Astrocyte of the hippocampus (primary cell): Measurements from ENCODE around the gene TTLL11.
"Not testable (repeated sequence)": the region's sequence is repeated elsewhere in the genome, so short reads cannot be mapped to it uniquely, and the experiment has no call there.

Experiments
- DNase-seq: peaks from one replicate; pipeline ENCODE4 v3.0.0; 2011; ENCODE audit warnings: low read depth, low spot score

The TTLL11 gene

GRCh38 chr9:122125158-122125508, 32.0 kb upstream of the TTLL11 start:
- DNase-seq, result peak; percentile 91

- no peak for DNase-seq
Measured at GRCh38 chr9:122124528-122124927, 31.4 kb upstream of the TTLL11 start.

GRCh38 chr9:122124048-122124447, 30.9 kb upstream of the TTLL11 start:
- DNase-seq, result no peak

DNA sequence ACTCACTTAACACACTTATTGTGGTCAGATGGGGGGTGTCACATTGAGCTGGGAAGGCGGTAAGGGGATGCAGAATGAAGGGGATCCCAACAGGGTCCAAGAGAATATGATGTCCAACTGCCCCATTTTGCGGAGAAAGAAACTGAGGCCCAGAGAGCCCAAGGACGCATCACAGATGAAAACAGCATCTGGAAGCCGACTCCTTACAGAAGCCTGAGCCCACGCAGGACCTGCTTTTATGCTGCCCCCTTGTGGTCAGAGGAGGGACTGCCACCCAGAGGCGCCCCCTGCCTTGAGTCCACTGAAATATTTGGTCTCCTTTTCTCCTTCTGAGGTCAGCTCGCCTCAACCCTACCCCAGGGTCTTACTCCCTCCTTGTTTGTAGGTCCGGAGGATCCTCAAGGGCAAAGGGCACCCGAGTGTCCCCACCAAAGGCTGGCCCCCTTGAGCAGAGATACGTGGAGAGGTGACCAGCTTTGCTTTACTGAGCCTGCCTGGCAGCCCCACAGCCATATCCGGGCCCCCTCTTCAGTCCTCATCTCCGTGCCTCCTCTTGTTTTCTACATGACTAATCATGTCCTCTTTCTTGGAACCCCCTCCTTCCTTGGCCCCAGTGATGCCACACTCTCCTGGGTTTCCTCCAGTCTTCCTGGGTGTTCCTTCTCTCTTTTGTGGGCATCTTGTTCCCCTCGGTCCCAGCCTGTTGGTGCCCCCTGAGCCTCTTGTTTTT, 30.0 kb upstream of the TTLL11 start:
- DNase-seq, result peak; percentile 83

- DNase-seq, result no peak
Measured at GRCh38 chr9:122122468-122122867, 29.4 kb upstream of the TTLL11 start.

GRCh38 chr9:122121931-122122330, 28.8 kb upstream of the TTLL11 start:
- no peak for DNase-seq

GRCh38 chr9:122121391-122121790, 28.3 kb upstream of the TTLL11 start:
- DNase-seq, result no peak

DNA sequence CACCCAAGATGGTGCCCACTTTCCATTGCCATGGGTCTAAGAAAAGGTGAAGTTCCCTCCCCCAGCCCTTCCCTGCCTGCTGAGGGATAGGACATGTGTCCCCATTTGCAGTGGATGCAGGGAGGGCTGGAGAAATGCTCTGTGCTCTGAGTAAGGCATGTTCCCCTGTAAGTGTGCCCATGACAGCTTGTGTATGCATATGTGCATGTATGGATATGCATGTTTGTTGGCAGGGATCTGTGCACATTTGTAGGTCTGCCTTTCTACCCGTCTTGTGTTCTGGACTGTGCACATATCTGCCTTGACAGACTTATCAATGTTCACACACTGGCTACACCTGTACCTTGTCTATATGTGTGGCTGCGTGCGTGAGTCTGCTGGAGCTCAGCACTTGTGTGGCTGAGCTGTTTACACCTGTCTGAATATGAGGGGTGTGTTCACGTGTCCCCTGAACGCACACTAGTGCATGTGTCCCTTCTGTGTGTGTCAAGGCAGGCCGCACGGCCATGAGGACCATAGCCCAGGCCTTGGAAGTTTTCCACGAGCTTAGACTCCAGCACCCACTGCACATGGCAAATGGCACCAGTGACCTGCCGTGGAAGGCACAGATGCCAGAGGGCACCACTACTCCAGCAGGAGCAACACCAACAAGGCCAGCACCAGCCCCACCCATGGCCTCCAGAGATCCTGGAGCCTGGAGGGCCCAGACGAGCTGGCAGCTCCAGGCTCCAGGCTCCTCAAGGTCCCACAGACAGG, 27.4 kb upstream of the TTLL11 start:
- no peak for DNase-seq

DNA sequence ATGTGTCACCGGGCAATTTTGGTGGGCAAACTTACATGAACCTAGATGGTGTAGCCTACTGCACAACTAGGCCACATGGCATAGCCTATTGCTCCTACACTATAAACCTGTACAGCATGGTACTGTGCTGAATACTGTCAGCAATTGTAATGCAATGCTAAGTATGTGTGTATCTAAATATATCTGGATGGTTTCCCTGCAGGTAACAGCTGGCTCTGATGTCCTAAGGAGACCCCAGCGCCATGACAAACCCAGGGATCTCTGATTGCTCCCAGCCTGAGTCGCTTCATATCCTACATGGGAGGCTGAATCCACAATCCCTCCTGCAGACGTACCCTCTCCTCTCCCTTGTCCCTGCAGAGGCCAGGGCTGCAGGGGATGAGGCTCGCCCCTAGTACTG, 26.6 kb upstream of the TTLL11 start:
- DNase-seq, result no peak

GRCh38 chr9:122119166-122119521, 26.0 kb upstream of the TTLL11 start:
- no peak for DNase-seq

DNA sequence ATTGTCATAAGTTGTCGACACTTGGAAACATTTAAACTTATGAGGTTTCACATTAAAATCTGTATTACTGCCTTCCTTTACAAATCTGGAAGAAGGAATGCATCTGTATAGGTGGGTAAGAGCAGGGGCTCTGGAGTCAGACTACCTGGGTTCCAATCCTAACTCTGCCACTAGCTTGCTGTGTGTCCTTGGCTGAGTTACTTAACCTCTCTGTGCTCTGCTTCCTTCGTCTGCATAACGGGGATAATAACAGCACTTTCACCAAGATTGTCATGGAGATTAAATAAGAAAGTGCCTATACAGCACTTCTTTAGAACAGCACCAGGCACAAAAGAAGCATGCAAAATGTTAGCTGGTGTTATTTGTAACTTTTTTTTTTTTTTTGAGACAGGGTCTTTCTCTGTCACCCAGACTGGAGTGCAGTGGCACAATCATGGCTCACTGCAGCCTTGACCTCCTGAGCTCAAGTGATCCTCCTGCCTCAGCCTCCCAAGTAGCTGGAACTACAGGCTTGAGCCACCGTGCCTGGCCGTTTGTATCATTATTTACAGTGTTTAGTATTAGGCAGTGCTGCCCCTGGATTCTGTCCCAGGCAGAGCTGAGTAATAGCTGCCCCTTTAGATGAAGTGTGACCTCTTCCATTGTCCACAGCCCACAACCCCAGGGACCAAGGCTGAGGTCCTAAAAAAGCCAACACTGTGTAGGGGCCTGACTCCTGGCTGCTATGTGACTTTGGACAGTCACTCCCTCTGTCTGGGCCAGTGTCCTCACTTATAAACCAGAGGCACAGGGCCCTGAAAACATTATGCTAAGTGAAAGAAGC, 25.4 kb upstream of the TTLL11 start:
- peak; percentile 69 for DNase-seq

DNA sequence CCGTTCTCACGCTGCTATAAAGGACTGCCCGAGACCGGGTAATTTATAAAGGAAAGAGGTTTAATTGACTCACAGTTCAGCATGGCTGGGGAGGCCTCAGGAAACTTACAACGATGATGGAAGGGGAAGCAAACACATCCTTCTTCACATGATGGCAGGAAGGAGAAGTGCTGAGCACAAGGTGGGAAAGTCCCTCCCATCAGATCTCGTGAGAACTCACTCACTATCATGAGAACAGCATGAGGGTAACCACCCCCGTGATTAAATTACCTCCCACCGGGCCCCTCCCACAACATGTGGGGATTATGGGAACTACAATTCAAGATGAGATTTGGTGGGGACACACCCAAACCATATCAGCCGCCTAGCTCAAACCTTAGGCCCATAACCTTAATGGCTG, 24.1 kb upstream of the TTLL11 start:
- DNase-seq, result not testable (repeated sequence)

GRCh38 chr9:122116448-122117173, 23.5 kb upstream of the TTLL11 start:
- DNase-seq, result no peak

DNA sequence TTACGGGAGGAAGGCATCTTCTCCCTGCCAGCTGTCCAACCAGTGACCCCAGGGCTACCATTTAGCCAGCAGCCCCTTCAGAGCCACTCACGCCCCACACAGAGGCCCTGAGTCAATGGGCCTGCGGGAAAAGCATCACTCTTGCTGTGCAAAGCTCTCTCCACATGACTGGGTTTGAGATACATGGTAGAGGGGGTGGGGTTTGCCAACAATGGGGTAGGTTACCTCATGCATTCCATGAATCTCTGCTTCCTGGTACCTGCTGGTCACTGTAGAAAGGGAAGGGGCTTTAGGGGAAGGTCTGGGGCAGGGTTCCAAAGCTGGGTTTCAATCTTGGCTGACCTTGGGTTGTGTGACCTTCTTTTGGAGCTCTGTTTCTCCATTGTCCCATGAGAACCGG, 22.9 kb upstream of the TTLL11 start:
- peak; percentile 38 for DNase-seq

- no peak for DNase-seq
Measured at GRCh38 chr9:122115176-122116035, 22.3 kb upstream of the TTLL11 start.

- no peak for DNase-seq
Measured at GRCh38 chr9:122113574-122113973, 20.5 kb upstream of the TTLL11 start.

DNA sequence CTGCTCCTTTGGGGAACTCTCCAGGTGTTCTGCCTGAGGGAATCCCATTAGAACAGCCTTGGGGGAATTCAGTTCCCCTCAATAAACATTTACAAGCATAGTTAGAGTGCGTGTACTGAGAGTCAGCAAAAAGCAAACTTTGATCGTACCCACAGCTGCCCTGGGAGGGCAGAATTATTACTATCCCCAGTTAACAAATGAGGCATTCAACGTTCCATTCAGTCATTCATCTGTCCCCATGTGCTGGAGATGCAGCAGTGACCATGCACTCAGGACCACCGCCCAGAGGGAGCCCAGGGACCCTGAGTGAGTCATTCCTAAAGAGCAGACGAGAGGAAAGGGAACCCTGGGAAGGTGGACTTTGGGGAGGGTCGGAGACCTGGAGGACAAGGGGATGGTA, 19.1 kb upstream of the TTLL11 start:
- DNase-seq, result no peak

- DNase-seq, result no peak
Measured at GRCh38 chr9:122111413-122112085, 18.4 kb upstream of the TTLL11 start.

- no peak for DNase-seq
Measured at GRCh38 chr9:122110100-122110833, 17.2 kb upstream of the TTLL11 start.
